ENCODE data around the gene SH3RF1. TPM values are rescaled to one million over a fixed set of nuclear protein-coding genes. Genes with fewer than 3 reads are reported as not detected.

SH3RF1 gene
- total and polyA plus RNA-seq, 10 of the 15 experiments (the other 5 are each of a cell fraction or from before 2014, with no cell fraction given) = 4.5 to 22.5 (median 10.4) TPM

DNA sequence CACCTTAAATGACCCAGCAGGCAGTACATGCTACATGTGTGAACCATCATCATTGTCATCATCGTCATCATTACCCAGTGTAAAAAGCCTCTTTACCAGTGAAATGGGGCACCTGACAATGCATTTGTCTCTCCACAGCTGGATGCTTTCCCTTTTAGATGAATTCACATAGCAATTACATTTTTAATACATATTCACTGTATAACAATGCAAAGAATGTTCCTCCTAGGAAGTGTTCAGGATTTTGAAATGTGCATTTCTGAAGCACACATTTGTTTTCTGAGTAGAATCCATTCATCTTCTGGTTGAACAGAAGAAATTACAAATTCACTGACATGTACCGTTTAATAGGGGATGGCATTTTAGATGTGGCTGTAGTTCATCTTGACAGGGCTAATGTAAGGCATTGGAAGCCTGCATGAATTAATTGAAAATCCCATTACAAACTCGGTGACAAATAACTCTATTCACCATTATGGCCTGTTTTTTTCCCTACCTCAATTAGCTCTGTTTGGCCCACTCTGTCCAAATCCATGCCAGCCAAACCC, 111.1 kb downstream of the SH3RF1 start:
- POLR2A ChIA-PET = no interaction called here
- H3K4me1 ChIP-seq (ENCODE audit: control insufficient read depth, insufficient read depth, low read length) = no peaks in the 10 kb centered on the region
- no peak for DNase-seq (ENCODE audit: low read depth, low spot score)
- RAD21 ChIA-PET (ENCODE audit: unreplicated experiment) = interaction anchor here (1.1 kb wide), 1 partner anchor 8 kb away, joined by 3 read pairs; no protein-coding TSS in a partner anchor
- no TSS peak for BruUV-seq (replicated peaks)
- 90% methylated on average over 3 of the region's 3 CpGs for WGBS (ENCODE audit: insufficient coverage, insufficient replicate concordance, low lambda C conversion rate, missing lambda C conversion rate)
- peaks cover 2 to 5% of the 10 kb centered on the region in 2 experiments; a peak in 2 of 4 replicates for H3K36me3 ChIP-seq (ENCODE audit: control insufficient read depth in 2 of 2, insufficient read depth in 2 of 2, low read length in 1 of 2)
- FAIRE-seq = no peak
- H3K79me2 ChIP-seq (ENCODE audit: control insufficient read depth, insufficient read depth, low read length) = peaks cover 7% of the 10 kb centered on the region
- H4K20me1 ChIP-seq (ENCODE audit: control insufficient read depth, insufficient read depth) = no peaks in the 10 kb centered on the region
- no peaks in the 10 kb centered on the region for H3K27me3 ChIP-seq (replicated peaks in 1 of 2; ENCODE audit: control insufficient read depth in 2 of 2, insufficient read depth in 2 of 2, low read length in 1 of 2)
- no peak overlapping the region for H3K4me2 ChIP-seq (ENCODE audit: control insufficient read depth, insufficient read depth)
- no peak overlapping the region for H3K27ac ChIP-seq (ENCODE audit: control insufficient read depth, insufficient read depth)
- CTCF ChIA-PET = interaction anchor here (0.8 to 1.2 kb wide), 2 partner anchors 11 to 407 kb away, joined by 3 read pairs; no protein-coding TSS in a partner anchor
- H3K9me3 ChIP-seq (replicated peaks; ENCODE audit: control insufficient read depth, insufficient read depth, low read length) = no peaks in the 10 kb centered on the region
- H2AFZ ChIP-seq (ENCODE audit: control insufficient read depth, low read depth, low read length) = no peak overlapping the region
- SMC1A ChIA-PET (ENCODE audit: uncharacterized antibody, unreplicated experiment) = interaction anchor here (1.4 to 2.2 kb wide), 2 partner anchors 10 to 326 kb away, joined by 3 to 6 read pairs; no protein-coding TSS in a partner anchor
- ATAC-seq = no peak
- no peak overlapping the region for H3K4me3 ChIP-seq
- in situ Hi-C loops (cut with MboI) (no loop called here), intact Hi-C loops (cut with micrococcal nuclease; ENCODE audit: unreplicated experiment) (no loop called here)
- H3K9ac ChIP-seq (ENCODE audit: control insufficient read depth, insufficient read depth, low read length) = no peak overlapping the region
- no peak for TF ChIP-seq SUZ12 (IDR thresholded peaks at IDR 0.05; ENCODE audit: unreplicated experiment)
- no peak for TF ChIP-seq CBX5 (IDR thresholded peaks at IDR 0.05; ENCODE audit: low read depth)
- TF ChIP-seq JUNB (IDR thresholded peaks at IDR 0.05) = no peak
- TF ChIP-seq, protein P1, sequence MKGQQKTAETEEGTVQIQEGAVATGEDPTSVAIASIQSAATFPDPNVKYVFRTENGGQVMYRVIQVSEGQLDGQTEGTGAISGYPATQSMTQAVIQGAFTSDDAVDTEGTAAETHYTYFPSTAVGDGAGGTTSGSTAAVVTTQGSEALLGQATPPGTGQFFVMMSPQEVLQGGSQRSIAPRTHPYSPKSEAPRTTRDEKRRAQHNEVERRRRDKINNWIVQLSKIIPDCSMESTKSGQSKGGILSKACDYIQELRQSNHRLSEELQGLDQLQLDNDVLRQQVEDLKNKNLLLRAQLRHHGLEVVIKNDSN (IDR thresholded peaks at IDR 0.05; ENCODE audit: borderline replicate concordance, extremely low read length, insufficient read depth, low read depth, low read length) = no peak
- TF ChIP-seq HDAC6 (IDR thresholded peaks at IDR 0.05; ENCODE audit: unreplicated experiment) = no peak
- TF ChIP-seq MYB (IDR thresholded peaks at IDR 0.05; ENCODE audit: borderline replicate concordance, low read depth, low read length) = no peak
- no peak for TF ChIP-seq SUPT20H (IDR thresholded peaks at IDR 0.05; ENCODE audit: borderline replicate concordance, control insufficient read depth, low read depth, low read length)
- TF ChIP-seq NR2C1 (IDR thresholded peaks at IDR 0.05) = no peak
- no peak for TF ChIP-seq BACH1 (IDR thresholded peaks at IDR 0.05; ENCODE audit: borderline replicate concordance)
- no peak for TF ChIP-seq MTA2 (IDR thresholded peaks at IDR 0.05; ENCODE audit: low read depth)
- TF ChIP-seq, protein P2, sequence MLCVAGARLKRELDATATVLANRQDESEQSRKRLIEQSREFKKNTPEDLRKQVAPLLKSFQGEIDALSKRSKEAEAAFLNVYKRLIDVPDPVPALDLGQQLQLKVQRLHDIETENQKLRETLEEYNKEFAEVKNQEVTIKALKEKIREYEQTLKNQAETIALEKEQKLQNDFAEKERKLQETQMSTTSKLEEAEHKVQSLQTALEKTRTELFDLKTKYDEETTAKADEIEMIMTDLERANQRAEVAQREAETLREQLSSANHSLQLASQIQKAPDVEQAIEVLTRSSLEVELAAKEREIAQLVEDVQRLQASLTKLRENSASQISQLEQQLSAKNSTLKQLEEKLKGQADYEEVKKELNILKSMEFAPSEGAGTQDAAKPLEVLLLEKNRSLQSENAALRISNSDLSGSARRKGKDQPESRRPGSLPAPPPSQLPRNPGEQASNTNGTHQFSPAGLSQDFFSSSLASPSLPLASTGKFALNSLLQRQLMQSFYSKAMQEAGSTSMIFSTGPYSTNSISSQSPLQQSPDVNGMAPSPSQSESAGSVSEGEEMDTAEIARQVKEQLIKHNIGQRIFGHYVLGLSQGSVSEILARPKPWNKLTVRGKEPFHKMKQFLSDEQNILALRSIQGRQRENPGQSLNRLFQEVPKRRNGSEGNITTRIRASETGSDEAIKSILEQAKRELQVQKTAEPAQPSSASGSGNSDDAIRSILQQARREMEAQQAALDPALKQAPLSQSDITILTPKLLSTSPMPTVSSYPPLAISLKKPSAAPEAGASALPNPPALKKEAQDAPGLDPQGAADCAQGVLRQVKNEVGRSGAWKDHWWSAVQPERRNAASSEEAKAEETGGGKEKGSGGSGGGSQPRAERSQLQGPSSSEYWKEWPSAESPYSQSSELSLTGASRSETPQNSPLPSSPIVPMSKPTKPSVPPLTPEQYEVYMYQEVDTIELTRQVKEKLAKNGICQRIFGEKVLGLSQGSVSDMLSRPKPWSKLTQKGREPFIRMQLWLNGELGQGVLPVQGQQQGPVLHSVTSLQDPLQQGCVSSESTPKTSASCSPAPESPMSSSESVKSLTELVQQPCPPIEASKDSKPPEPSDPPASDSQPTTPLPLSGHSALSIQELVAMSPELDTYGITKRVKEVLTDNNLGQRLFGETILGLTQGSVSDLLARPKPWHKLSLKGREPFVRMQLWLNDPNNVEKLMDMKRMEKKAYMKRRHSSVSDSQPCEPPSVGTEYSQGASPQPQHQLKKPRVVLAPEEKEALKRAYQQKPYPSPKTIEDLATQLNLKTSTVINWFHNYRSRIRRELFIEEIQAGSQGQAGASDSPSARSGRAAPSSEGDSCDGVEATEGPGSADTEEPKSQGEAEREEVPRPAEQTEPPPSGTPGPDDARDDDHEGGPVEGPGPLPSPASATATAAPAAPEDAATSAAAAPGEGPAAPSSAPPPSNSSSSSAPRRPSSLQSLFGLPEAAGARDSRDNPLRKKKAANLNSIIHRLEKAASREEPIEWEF (IDR thresholded peaks at IDR 0.05; ENCODE audit: insufficient replicate concordance, low read depth, low read length) = no peak
- no peak for TF ChIP-seq EP300 (IDR thresholded peaks at IDR 0.05; ENCODE audit: borderline replicate concordance in 1 of 2, control insufficient read depth in 1 of 2, low read depth in 2 of 2, low read length in 2 of 2)
- no peak for TF ChIP-seq SMC3 (IDR thresholded peaks at IDR 0.05; ENCODE audit: borderline replicate concordance, low read length)
- no peak for TF ChIP-seq BCL11A (IDR thresholded peaks at IDR 0.05; ENCODE audit: low read depth, low read length)

Data from GM12878 (cell line).